ENCODE results near the gene ABHD17B.

- TF ChIP-seq CTCF (conservative IDR thresholded peaks at IDR 0.05; ENCODE audit: low read length), result no peak
- TF ChIP-seq EZH2phosphoT487 (IDR thresholded peaks at IDR 0.05; ENCODE audit: borderline replicate concordance), result no peak
These were observed 14.8 kb upstream of the ABHD17B start for GRCh38 chr9:71925834-71926233.
